Hematopoietic multipotent progenitor cell treated with erythropoietin and hydrocortisone succinate and interleukin-3 and kit ligand, for 4 days (in vitro differentiated cells): Measurements from ENCODE around the gene WDR93.

Source experiments
- DNase-seq: peaks from one replicate; pipeline ENCODE4 v3.0.0-alpha.2; 2015

WDR93 gene

GRCh38 chr15:89690276-89691218, at the start of gene WDR93, which contains the start of gene PEX11A:
TSS of gene WDR93 (plus strand) at chr15:89690811. CDS start at chr15:89701747, 10,936 bp downstream.
TSS of gene PEX11A (minus strand) at chr15:89690754. CDS start at chr15:89690632, 122 bp downstream.
- DNase-seq = peak; percentile 87

GRCh38 chr15:89641053-89641452, 49.6 kb upstream of the WDR93 start:
- DNase-seq = no peak

- DNase-seq = no peak
These were observed 48.5 kb upstream of the WDR93 start for GRCh38 chr15:89642106-89642505.

DNA sequence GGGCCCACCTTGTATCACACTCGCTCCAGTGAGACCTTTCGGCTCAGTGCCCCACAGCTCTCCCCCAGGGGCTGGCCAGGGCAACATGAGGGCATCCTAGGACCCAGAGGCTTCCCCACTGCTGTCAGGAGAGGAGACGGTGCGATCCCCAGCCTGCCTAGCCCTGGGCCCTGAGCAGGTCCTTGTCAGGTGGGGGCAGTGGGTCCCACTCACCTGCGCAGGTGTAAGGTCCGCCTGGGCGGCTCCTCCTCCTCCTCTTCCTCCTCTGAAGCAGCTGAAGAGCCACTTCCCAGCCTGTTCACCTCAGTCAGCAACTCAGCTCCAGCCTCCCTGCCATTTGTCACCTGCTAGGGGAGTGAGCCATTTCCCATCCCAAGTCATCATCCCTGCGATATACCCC, 44.9 kb upstream of the WDR93 start:
- DNase-seq = no peak

DNA sequence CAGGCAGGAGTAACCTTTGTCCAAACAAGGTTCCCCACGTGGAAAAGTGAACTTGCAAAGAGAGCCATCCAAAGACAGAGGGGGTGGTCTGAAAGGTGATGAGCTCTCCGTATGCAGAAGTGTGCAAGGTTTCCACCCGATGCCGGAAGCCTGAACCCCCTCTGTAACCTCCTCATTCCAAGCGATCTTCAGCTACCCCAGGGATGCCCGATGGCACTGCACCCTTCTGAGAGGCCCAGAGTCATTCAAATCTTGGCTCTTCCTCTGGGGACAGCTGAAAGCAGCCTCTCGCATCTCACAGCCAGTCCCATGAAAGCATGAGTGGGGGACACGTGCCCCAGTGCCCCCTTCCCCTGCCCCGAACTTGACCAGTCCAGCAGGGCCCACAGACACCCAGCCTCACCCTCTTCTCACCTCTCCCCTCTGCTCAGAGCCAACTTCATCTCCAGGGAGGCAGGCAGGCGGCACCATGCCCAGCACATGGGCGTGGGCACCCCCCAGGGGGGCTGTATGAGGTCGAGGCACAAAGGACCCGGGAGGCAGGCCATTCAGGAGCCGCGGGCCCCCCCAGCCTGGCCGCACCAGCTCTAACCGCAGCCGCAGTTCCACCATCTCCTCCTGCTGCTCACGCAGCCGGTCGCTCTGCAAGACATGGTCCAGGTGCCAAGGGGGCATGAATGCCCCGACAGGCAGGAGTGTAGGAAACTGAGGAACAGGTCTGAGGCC, 44.0 kb upstream of the WDR93 start:
- no peak for DNase-seq

DNA sequence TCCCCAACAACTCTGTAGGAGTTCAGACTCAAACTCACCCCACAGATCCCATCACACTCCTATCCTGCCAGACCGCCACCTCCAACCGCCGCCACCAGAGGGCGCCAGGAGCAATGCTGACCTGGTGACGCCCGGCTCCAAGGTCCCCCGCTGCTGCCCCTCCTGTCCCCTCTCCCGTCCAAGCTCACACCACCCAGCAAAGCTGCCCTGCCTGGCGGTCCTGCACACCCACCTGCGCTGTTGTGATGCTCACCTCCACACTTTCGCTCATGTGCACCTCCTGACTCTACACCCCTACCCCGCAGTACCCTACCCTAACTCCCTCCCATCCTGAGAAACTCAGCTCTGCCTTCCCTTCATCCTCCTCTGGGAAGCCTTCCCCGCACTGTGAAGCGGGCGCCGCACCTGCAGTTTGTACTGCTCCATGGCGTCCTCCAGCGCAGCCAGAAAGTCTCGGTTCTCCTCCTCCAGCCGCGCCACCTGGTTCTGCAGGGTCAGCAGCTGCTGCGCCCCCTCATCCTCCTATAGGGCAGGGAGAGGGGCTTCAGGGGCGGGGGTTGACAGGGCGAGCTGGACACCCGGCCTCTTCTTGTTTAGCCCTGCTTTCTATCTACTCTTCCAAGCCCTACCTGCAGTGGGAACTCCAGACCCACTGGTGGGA, 43.3 kb upstream of the WDR93 start:
- DNase-seq = peak; percentile 80

DNA sequence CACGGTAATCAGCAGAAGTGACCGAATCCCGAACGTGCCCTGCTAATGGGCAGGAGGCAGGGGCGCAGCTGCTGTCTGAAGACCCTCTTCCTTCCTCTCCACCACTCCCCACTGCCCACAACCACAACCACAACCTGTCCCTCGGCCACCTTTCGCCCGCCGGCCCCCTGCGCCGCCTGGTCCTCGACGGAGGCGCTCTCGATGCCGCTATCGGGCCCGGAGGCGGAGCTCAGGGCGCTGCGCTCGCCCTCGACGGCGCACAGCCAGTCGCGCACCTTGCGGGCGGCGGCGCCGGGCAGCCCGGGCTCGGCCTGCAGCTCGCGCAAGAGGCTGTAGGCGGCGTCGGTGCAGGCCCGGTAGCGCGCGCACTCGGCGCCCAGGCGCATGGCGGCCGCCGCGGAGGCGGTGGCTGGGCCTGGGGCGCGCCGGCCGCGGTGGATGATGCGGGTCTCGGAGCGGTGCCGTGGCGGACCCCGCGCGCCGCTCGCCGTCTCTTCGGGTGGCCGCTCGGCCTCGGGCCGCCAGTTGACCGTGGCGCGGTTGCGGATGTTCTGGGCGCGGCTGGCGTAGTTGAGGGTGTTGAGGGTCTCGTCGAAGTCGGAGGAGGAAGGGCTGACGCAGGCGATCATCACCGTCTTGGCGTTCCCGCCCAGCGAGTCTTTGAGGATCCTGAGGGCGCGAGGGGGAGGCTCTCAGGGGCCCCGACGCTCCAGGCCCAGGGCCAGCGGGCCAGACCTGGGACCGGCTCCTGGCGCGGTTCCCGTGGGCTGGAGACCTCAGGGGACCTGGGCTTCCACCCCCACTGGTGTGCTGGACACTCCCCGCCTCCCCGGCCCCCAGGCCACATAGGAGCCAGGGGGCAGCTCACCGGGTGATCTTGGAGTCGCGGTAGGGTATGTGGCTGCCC, 42.3 kb upstream of the WDR93 start:
- DNase-seq = no peak

GRCh38 chr15:89649013-89649625, 41.5 kb upstream of the WDR93 start:
- DNase-seq = no peak

- no peak for DNase-seq
These were observed 40.9 kb upstream of the WDR93 start for GRCh38 chr15:89649716-89650115.

DNA sequence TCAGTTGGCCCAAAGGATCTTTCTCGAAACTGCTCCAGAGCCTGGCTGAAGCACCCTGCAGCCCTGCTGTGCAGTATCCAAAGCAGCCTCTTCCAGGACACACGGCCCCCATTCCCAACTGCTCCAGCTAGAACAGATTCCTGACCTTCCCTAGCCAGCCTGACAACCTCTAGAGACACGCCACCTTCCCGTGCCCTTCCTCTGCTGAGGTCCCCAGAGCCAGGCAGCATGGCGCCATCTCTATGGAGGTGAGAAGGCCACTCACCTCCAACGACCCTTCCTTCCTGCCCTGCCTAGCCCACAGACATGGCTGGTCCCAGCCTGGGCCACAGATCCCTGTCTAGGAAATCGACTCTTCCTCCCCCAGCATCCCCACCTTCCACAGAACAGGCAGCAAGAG, 38.5 kb upstream of the WDR93 start:
- no peak for DNase-seq

GRCh38 chr15:89652666-89653065, 37.9 kb upstream of the WDR93 start:
- DNase-seq = no peak

GRCh38 chr15:89653578-89653977, 37.0 kb upstream of the WDR93 start:
- no peak for DNase-seq

- no peak for DNase-seq
These were observed 36.3 kb upstream of the WDR93 start for GRCh38 chr15:89654301-89654761.

DNA sequence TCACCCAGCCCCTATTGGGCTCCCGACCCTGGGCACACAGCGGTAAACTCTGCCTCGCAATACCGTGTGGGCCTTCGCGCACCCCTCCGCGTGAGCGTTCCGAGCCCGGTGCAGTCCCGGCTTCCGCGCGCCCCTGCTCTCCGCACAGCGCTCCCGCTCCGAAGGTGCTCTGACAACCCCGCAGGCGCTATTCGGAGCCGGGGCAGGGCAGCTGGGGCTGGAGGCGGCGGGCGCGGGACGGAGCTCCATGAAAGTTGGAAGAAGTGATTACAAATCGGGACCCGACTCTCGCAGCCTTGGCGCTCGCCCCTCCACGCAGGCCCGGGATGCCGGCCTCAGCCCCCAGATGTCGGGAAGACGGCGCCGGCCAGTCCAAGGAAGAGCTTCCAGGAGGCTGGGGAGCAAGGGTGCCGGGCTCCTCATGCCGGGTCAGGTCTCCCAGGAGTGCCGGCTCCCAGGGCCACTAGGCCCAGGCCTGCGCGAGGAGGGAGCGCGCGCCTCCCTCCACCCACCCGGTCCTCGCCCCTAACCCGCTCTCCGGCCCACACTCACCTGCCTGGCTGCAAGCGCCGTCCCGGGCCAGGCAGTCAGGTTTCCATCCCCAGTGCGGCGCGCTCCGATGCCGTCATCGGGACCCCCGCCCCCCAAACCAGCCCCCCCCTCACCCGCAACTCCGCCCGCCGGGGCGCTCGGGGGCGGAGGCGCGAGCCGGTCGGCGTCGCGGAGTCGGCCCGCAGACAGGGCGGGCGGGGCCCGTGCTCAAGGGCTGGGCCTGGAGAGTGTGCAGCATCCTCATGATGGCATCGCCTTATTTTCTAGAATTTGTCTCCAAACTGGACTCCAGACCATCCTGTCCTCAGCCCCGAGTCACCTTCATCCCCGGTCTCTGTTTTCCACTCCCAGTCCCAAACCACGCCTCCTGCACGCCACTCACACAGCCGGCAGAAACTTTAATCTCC, 35.5 kb upstream of the WDR93 start, which contains the start of gene KIF7:
Gene KIF7, minus strand, starts transcription at position 621 of the 959 bp plus-strand sequence. CDS start 2,537 bp downstream, outside the sequence.
- peak; percentile 37 for DNase-seq

GRCh38 chr15:89656116-89656815, 34.3 kb upstream of the WDR93 start:
- peak; percentile 53 for DNase-seq

DNA sequence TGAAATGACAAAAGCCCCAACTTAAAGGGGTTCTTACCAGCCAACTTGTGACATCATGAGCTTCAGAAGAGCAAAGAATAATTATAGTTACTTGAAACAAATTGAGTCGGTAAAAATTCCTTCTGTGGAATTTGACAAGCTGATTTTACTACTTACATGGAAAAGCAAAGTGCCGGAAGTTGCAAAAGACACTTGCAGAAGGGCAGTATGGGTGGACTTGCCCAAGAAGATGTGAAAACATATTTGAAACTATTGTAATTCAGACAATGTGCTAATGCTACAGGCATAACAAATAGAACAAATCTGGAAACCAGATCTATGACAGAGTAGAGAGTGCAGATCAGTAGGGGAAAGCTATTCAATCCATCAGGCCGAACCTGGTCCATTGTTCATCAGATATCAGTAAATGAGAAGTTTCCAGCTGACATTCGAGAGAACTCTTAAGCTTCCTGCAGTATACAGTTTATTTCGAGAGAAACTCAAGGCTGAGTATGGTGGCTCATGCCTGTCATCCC, 32.9 kb upstream of the WDR93 start:
- no peak for DNase-seq

- no peak for DNase-seq
These were observed 31.3 kb upstream of the WDR93 start for GRCh38 chr15:89659295-89659694.

GRCh38 chr15:89660556-89660955, 30.1 kb upstream of the WDR93 start:
- DNase-seq = no peak

DNA sequence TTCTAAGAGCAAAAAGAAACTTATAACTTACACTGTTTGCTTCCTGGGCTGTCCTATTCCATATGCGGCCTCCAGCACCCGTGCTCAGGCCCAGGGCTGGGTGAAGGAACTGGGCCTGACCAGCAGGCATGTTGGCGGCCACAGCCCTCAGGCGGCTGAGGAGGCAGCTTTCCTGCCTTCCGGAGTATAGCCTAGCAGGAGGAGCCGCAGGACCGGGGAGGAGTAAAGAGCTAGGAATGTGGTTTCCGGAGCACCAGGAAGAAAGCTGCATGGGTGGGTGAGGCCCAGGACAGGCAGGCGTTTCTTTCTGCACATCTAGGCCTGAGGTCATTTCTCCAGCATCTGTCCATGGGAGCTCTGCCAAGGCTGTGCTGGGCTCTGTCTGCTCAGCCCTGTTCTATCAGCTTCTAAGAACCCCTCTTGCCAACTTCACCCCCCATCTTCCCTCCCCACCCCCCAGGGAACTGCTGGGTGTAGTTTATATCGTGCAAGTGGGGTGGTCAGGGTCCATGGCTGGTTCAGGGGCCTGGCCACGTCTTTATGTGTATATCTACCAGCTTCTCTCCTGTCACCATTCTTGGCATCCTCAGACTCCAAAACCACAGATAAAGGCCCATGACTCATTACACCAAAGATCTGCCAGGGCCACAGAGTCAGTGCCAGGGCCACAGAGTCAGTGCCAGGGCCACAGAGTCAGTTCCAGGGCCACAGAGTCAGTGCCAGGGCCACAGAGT, 27.6 kb upstream of the WDR93 start:
- peak; percentile 64 for DNase-seq
